Lung (tissue), 12 donors: ENCODE data around the gene WFS1. TPM values are rescaled to one million over a fixed set of nuclear protein-coding genes. Genes with fewer than 3 reads are reported as not detected.

ENCODE experiments used
- ATAC-seq: fragments of 200-7000 bp; cut with Tn5 transposase; one replicate; pipeline ENCODE4 v1.9.1; 2020; ENCODE audit warnings: moderate number of reproducible peaks; ENCODE audit not compliant: insufficient read depth, low FRiP score
- DNase-seq, 3 donors: peaks; one replicate each; pipeline ENCODE4 v3.0.0-alpha.2; 2013 to 2017
- H3K27ac ChIP-seq, 2 donors: one replicate each; pipeline ENCODE4 v1.5.1; 2013; ENCODE audit warnings: mild to moderate bottlenecking in 2 of 2, moderate library complexity in 2 of 2, control low read depth in 1 of 2, inconsistent platforms in 1 of 2, low read depth in 1 of 2, low read length in 1 of 2
- H3K27me3 ChIP-seq, 3 donors: one replicate each; pipeline ENCODE4 v1.5.1; 2013; ENCODE audit warnings: low read length in 2 of 3; ENCODE audit not compliant: control insufficient read depth in 3 of 3, insufficient read depth in 3 of 3
- H3K36me3 ChIP-seq, 4 donors: one replicate each; pipeline ENCODE4 v1.5.1; 2013; ENCODE audit warnings: low read length in 4 of 4, mild to moderate bottlenecking in 1 of 4, moderate library complexity in 1 of 4; ENCODE audit not compliant: control insufficient read depth in 4 of 4, insufficient read depth in 4 of 4
- H3K4me1 ChIP-seq, 5 donors: one replicate each; pipeline ENCODE4 v1.5.1; 2013; ENCODE audit warnings: low read length in 5 of 5, mild to moderate bottlenecking in 2 of 5, moderate library complexity in 1 of 5; ENCODE audit not compliant: control insufficient read depth in 5 of 5, insufficient read depth in 5 of 5
- H3K4me3 ChIP-seq: one replicate; pipeline ENCODE4 v1.5.1; 2013; ENCODE audit warnings: mild to moderate bottlenecking, control low read depth, moderate library complexity
- H3K9ac ChIP-seq, 2 donors: one replicate each; pipeline ENCODE4 v1.5.1; 2013; ENCODE audit warnings: low read length in 2 of 2, control low read depth in 1 of 2; ENCODE audit not compliant: insufficient read depth in 1 of 2
- H3K9me3 ChIP-seq, 4 donors: one replicate each; pipeline ENCODE4 v1.5.1; 2013; ENCODE audit warnings: low read length in 3 of 4, mild to moderate bottlenecking in 1 of 4, moderate library complexity in 1 of 4; ENCODE audit not compliant: control insufficient read depth in 4 of 4, insufficient read depth in 3 of 4
- CTCF ChIP-seq: IDR thresholded peaks from 2 replicates; pipeline ENCODE4 v1.5.1; 2012; ENCODE audit warnings: mild to moderate bottlenecking; ENCODE audit errors: control extremely low read depth, extremely low read depth
- WGBS, 2 donors: extraction: QIAGEN DNeasy Blood & Tissue Kit; methylation state at CpG; one replicate each; pipeline ENCODE4 v1.1.7; 2013; 5-methylcytosine and 5-hydroxymethylcytosine counted together
- polyA plus RNA-seq, 2 donors: library from polyadenylated mRNA; stranded (reverse); fragments of 200-250 nt; gene quantifications; one replicate each; pipeline ENCODE4 v1.2.1, GENCODE V29; 2013
- total RNA-seq, 2 donors: library from RNA; depleted of rRNA in 1 of 2; stranded (reverse); fragments of >200 nt in 1 of 2; gene quantifications; one replicate each; pipeline ENCODE4 v1.2.1, GENCODE V29; 2014 to 2021
- donor health status: control.
- donor health status: control.
- donor health status: Bipolar disorder and iron deficiency.
- donor health status: healthy.
- donor health status: DM: yes; HTN: yes; CAD: no.

The WFS1 gene
- total and polyA plus RNA-seq, 4 donors, result 26.5 to 76.0 (median 30.2) TPM

GRCh38 chr4:6308899-6309643 is 39.4 kb downstream of the WFS1 start:
- ATAC-seq (no peak), DNase-seq (peak; percentile 50 to 74 (median 59))
- Histone ChIP-seq H3K9ac (no peak overlapping the region), H3K9me3 (peaks cover 0 to 5% (median 0%) of the 10 kb centered on the region in 4 donors), H3K4me1 (peaks cover 0 to 5% (median 0%) of the 10 kb centered on the region in 5 donors), H3K4me3 (peak overlapping the region; percentile 31), H3K27ac (peak overlapping the region in 1 of 2 donors; percentile 65), H3K27me3 (peaks cover 0 to 5% (median 3%) of the 10 kb centered on the region in 3 donors), H3K36me3 (peaks cover 0 to 2% (median 0%) of the 10 kb centered on the region in 4 donors)
- no peak for TF ChIP-seq CTCF
- WGBS, 2 donors, result 4 to 12% methylated on average over 53 to 65 of the region's 65 CpGs

- Histone ChIP-seq H3K9ac (no peak overlapping the region), H3K36me3 (no peaks in the 10 kb centered on the region), H3K4me1 (peaks cover 0 to 5% (median 0%) of the 10 kb centered on the region in 5 donors), H3K4me3 (no peak overlapping the region), H3K27me3 (peaks cover 0 to 5% (median 3%) of the 10 kb centered on the region in 3 donors), H3K9me3 (peaks cover 0 to 6% (median 0%) of the 10 kb centered on the region in 4 donors), H3K27ac (no peak overlapping the region)
- TF ChIP-seq CTCF, result no peak
- 76 to 95% methylated on average over 7 of the region's 7 CpGs for whole genome bisulfite sequencing, 2 donors
- no peak for ATAC-seq
- DNase-seq, result no peak
These were observed 40.1 kb downstream of the WFS1 start for GRCh38 chr4:6309777-6310176.

- H3K4me3 ChIP-seq, result no peak overlapping the region
- no peak for DNase-seq
- peaks cover 0 to 5% (median 3%) of the 10 kb centered on the region in 3 donors for H3K27me3 ChIP-seq
- no peak overlapping the region for H3K9ac ChIP-seq
- no peak for ATAC-seq
- TF ChIP-seq CTCF, result no peak
- no peaks in the 10 kb centered on the region for H3K36me3 ChIP-seq
- 69 to 82% methylated on average over 6 of the region's 6 CpGs for WGBS, 2 donors
- H3K27ac ChIP-seq, result no peak overlapping the region
- H3K9me3 ChIP-seq, result peaks cover 0 to 6% (median 0%) of the 10 kb centered on the region in 4 donors
- H3K4me1 ChIP-seq, result peaks cover 0 to 5% (median 0%) of the 10 kb centered on the region in 5 donors
These were observed 43.6 kb downstream of the WFS1 start for GRCh38 chr4:6313216-6313615.
